B cell (primary cell): Measurements from ENCODE around the gene MCM5.

ENCODE experiments used
- EZH2 ChIP-seq: IDR thresholded peaks from 2 replicates; pipeline ENCODE4 v1.6.1; 2012; ENCODE audit warnings: borderline replicate concordance, low read depth, mild to moderate bottlenecking, moderate library complexity, low read length; ENCODE audit not compliant: insufficient read depth, poor library complexity, severe bottlenecking
- TF ChIP-seq, protein P1 (sequence below): fragments of 200-600 bp; IDR thresholded peaks from one replicate; pipeline ENCODE4 v1.8.0; 2022; ENCODE audit warnings: antibody characterized with exemption, mild to moderate bottlenecking

- TF ChIP-seq, protein P1, sequence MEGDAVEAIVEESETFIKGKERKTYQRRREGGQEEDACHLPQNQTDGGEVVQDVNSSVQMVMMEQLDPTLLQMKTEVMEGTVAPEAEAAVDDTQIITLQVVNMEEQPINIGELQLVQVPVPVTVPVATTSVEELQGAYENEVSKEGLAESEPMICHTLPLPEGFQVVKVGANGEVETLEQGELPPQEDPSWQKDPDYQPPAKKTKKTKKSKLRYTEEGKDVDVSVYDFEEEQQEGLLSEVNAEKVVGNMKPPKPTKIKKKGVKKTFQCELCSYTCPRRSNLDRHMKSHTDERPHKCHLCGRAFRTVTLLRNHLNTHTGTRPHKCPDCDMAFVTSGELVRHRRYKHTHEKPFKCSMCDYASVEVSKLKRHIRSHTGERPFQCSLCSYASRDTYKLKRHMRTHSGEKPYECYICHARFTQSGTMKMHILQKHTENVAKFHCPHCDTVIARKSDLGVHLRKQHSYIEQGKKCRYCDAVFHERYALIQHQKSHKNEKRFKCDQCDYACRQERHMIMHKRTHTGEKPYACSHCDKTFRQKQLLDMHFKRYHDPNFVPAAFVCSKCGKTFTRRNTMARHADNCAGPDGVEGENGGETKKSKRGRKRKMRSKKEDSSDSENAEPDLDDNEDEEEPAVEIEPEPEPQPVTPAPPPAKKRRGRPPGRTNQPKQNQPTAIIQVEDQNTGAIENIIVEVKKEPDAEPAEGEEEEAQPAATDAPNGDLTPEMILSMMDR: no peak
- TF ChIP-seq EZH2: no peak
Measured at GRCh38 chr22:35422145-35422544, 22.2 kb downstream of the MCM5 start.
